Hypothalamus (tissue), 51 donors: ENCODE measurements around the gene PPP2R3B.
A peak's percentile ranks its signal among the peaks of the same experiment; 100 is the strongest.
"Not testable (repeated sequence)": the region's sequence is repeated elsewhere in the genome, so short reads cannot be mapped to it uniquely, and the experiment has no call there.

Experiments
- DNase-seq, 51 donors: peaks; one replicate each; lab custom pipeline; 2025; lab: John Stamatoyannopoulos, UW

Gene PPP2R3B

DNA sequence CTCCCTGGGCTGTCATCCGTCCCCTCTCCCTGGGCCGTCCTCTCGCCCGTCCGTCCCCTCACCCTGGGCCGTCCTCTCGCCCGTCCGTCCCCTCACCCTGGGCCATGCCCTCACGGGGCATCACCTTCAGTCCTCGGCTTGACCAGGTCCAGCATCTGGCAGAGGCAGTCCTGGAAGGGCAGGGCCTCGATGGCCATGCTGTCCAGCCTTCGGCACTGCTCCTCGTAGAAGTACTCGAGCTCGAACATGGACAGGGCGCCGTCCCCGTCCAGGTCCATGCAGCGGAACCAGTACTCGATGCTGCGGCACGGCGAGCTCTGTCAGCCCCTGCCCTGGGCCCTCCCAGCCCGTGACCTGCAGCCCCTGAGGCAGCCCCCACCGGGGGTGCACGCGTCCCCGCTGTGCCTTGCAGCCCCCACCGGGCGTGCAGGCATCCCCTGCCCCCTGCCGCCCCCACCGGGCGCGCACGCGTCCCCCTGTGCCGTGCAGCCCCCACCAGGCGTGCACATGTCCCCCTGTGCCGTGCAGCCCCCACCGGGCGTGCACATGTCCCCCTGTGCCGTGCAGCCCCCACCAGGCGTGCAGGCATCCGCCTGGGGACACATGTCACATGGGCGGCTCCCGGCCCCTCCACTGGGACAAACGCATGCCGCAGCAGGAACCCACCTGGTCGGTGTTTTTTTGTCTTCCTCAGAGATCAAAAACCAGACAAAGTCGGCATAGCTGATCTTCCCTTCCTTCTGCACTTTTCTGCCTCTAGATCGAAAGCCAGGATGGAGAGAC is 45.9 kb downstream of the PPP2R3B start:
- no peak for DNase-seq

DNA sequence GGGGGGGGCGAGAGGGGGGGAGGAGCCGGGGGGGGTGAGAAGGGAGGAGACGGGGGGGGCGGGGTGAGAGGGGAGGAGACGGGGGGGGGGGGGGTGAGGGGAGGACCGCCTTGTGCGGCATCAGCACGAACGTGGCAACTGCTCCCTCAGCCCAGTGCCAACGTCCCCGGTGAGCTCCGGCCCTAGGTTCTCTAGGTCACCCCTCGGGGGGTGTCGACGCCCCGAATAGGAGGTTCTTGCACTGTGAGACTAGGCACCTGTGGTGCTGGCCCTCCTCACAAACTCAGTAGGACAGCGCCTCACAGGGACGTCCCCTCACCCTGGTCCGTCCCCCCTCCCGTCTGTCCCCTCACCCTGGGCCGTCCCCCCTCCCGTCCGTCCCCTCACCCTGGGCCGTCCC is 46.6 kb downstream of the PPP2R3B start:
- DNase-seq, result no peak

DNA sequence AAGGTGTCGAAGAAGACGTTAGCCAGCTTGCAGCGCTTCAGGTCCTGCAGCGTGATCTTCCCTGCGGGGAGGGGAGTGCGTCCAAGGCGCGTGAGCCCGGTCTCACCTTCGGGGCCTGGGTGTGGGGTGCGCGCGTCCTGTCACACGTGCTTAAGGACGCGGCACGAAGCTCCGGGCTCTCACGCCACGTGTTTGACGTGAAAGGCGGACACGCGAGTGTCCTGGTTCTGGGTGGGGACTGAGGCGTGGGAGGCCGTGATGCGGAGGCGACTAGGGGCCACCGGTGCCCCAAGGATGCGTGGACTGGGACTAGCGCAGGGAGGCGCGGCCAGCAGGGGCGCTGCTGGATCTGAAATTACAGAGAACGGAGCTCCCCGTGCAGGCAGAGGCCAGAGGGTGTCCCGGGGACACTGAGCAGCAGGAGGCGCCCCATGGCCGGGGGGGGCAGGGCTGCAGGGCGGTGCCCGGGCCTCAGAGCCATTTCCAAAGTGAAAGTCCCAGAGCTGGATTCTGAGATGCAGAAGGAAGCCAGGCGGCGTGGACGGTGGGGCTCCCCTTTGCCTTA is 47.8 kb downstream of the PPP2R3B start:
- no peak for DNase-seq

DNA sequence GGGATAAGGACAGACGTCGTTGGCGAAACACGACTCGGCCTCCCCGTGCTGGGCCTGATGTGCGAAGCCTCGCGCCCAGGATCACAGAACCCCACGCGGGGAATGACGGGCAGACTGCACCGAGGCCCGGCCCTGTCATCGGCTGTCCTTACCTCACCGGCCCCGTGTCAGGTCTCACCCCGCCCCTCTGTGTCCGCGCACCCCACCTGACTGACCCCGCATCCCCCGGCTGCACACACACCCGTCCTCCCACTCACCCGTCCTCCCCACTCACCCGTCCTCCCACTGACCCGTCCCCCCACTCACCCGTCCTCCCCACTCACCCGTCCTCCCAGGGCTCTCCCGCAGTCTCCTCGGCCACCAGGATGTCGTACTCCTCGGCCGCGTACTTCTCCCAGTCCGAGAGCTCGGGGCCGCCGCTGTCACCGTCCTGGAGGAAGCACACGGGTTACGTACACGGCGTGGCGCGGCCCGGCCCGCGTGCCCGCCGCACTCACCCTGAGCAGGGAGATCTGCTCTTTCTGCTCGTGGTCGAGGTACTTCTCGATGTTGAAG is 48.3 kb downstream of the PPP2R3B start:
- no peak for DNase-seq

DNA sequence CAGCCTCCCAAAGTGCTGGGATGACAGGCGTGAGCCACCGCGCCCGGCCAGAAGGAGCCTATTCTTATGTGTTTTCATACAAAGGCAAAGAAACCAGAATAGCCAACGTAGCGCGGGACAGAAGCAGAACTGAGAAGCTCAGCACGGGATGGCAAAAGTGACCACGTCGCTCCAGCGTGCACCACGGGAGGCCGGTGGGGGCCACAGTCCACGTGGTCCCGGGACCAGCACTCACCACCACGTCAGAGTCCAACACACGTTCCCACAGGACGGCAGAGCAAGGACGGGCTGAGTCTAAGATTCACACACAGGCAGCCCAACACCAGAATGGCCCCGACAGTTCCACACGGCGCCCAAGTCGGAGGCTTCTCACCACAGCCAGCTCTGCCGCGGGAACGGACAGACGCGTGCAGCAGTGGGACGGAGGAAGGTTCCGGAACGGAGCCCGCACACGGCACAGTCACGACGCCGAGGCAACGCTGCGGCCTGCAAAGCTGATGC is 49.3 kb downstream of the PPP2R3B start:
- no peak for DNase-seq

DNA sequence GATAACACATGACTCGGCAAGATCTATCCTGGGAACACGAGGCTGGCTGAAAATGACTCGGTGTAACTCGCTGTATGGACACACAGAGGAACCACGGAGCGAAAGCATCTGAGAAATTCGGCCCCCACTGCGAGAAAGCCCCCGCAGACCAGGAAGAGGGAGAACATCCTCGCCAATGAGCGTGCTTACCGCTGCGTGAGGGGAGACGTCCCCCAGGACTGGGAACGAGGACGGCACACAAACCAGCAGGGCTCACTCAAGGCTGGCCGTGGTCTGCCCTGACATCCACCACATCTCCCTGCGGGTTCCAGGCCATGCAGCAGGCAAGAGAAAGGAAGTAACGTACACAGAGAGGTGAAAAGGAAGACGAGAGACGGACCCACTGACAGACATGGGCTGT is 50.5 kb downstream of the PPP2R3B start:
- no peak for DNase-seq

DNA sequence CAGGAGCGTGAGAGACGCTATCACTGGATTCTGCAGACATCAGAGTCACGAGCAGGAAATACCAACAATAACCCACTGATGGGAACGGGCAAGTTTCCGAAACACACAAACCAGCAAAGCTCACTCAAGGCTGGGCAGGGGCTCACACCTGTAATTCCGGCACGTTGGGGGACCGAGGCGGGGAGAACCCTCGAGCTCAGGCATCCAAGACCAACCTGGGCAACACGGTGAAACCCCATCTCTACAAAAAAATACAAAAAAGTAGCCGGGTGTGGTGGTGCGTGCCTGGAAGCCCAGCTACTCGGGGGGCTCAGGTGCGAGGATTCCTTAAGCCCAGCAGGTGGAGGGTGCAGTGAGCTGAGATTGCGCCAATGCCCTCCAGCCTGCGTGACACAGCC is 51.0 kb downstream of the PPP2R3B start:
- no peak for DNase-seq

DNA sequence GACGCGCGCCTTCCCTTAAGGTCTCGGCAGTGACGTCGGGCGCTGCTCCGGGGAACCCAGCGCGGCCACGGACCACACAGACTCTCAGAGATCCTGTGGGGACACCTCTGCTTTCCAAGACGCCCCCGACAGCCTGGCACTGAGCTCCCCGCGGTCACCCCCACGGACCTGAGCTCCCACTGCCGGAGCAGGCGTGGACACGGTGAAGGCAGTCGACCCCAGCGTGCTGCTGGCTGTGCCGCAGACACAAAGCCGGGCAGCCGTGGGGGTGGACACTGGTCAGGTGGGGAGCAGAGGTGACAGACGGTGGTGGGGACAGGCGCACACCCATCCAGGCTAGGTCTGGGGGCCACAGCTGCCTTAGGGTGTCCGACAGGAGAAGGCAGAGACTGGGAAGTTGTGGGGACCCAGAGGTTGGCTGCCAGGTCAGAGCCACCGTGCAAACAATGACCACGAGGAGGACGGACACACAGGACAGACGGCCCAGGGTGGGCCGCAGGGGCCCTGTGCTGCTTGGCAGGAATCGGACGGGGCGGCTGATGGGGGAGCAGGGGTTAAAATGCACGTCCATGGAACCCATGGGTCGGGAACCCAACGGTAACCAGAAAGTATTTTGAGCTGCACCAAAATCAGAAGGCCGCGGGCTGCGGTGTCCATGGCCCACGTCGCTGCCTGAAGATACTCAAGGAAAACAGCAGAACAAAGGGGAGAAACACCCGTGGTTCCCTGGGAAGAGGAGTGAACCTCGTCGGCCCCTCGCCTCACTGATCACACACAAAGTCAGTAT is 51.5 kb downstream of the PPP2R3B start:
- DNase-seq, result no peak

DNA sequence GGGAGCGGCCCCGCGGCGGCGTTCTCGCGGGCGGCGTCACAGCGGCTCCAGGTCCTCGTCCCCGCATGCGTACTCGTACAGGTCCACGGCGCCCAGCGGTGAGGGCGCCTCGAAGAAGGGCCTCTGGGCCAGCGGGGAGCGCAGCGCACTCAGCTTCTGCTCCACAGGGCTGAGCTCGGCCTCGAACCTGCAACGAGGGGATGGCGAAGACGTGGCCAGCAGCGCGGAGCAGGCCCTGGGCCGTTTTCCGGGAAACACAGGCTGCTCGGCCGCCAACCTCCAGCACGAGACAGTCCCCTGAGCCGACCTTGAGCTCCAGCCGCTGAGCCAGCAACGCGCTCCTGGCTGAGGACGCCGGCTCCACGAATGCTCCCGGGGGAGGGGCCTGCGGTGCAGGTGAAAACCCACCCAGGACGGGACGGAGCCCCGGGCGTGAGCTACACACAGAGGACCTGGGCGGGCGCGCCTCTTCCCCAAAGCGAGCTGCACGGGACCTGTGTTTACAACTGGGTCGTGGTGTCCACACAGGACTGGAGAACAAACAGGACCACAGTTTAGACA is 52.3 kb downstream of the PPP2R3B start:
- DNase-seq, result no peak

DNA sequence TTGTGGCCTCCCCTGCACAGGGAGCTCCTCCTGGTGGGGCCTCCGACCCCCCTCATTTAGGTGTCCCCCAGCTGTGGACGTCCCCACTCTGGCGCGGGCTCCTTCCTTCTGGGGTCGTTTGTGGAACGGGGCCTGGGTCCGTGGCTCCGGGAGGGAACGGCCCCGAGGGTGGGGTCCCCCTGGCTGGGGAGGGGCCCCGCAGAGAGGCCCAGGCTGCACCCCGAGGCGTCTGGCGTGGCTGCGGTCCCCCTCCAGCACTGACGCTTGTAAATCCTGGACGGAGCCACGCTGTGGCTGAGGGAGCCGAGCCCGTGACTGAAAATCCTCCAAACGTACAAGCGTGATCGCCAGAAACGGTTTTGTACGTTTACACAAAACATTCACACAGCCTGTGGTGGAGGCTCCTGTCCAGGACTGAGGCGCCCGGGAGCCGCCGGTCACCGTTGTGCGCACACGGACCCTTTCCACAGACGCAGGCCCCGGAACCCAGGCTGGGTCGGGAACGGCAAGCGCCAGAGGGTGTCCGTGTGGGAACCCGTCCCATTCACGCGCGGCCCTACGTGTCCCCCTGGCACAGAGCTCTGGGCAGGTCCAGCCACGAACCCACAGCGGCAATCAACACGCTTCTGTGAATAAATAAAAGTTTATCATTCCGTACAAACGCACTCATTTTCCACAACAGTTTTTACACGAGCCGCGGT is 52.9 kb downstream of the PPP2R3B start:
- DNase-seq, result no peak

DNA sequence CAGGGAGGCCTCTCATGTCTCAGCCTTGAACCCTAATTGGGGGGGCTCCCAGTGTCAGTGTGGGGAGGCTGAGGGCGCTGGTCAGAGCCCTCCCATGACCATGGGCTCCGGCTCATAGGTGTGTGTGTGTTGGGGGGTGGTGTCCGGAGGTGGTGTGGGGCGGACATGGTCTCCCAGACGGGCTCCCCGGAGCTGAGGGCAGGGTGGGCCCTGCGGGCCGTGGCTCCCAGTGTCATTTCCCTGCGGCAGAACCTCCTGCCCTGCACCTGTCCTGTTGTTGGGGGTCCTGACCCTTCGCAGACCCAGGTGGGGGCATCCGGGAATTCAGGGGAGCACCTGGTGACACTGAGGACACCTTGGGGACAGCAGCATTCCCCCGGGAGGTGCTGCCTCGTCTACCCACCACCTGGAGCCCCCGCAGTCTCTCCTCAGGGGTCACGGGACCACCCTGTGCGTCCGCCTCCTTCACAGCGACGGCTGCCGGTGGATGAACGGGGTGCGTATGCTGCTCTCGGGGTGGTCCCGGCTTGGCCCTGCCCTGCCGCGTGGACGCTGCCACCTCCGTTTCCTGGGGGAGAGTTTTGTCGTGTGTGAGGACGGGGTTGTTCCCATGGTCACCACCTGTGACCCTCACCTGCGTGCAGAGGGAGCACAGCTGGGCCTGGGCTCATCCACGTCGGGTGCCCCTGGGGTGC is 53.6 kb downstream of the PPP2R3B start:
- DNase-seq, result peak in 1 of 51 donors; percentile 2

DNA sequence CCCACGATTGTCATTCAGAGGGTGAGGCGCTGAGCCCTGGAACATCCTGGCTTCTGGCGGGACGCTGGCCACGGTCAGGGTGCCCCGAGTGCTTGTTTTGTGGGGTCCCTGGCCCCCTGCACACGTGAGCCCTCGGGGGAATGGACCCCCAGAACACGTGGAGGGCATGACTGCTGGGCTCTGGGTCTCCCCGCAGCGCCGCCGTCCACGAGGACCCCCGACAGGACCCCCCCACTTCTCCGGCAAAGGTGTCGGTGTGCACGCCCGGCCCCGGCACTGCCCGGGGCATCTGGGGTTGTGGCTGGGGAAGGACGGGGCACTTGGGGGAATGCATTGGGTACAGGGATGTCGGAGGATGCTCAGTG is 54.2 kb downstream of the PPP2R3B start:
- no peak for DNase-seq

DNA sequence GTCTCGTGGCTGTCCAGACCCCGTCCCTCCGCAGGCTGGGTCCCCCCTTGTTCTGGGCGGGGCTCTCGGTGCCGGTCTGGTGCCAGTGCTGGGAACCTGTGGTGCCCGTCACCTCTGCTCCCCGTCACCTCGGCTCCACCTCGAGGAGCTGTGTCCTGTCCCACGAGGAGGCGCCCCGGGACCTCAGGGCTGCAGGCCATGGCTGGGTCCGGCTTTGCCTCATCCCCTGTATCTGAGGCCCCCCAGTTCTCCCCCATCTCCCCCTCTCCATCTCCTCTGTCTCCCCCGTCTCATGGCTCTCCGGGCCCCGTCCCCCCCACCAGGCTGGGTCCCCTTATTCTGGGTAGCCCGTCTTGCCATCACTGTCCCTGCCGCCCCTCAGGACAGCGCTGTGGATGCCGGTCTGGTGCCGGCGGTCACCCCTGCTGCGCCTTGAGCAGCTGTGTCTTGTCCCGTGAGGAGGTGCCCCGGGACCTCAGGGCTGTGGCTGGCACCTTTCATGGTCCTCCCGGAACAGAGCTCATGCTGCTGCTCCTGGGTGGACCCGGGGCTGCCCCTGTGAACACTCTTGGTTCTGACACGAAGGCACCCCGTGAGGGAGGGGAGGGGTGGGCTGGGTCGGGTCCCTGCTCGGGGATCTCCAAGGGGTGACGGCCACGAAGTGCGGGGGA is 54.7 kb downstream of the PPP2R3B start:
- DNase-seq, result no peak

DNA sequence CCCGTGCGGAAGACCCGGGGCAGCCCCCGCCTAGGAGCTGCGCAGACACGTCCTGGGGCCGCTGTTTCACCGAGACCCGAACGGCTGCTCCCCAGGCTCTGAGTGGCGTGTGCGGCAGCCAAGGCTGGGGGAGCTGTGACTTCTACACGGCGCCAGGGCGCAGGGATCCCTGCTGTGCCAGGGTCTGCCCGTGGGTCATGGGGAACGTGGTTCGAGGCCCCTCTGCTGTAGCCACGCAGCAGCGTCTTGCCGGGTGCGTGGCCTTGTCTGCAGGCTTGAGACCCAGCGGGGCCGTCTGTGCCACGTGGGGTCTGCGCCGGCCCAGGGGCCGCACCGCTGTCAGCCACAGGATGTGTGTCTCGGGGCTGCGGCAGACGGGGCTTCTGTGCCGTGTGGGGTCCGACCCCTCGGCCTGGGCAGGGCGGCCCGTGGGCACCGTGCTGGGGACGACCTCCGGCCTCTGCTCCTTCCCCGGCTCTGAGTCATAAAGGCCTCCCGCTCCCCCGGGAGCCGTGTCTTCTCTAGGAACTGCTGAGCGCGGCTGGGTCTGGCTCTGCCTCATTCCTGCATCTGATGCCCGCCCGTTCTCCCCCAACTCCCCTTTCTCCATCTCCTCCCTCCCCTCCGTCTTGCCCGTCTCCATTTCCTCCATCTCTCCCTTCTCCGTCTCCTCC is 55.4 kb downstream of the PPP2R3B start:
- peak in 1 of 51 donors; percentile 12 for DNase-seq

DNA sequence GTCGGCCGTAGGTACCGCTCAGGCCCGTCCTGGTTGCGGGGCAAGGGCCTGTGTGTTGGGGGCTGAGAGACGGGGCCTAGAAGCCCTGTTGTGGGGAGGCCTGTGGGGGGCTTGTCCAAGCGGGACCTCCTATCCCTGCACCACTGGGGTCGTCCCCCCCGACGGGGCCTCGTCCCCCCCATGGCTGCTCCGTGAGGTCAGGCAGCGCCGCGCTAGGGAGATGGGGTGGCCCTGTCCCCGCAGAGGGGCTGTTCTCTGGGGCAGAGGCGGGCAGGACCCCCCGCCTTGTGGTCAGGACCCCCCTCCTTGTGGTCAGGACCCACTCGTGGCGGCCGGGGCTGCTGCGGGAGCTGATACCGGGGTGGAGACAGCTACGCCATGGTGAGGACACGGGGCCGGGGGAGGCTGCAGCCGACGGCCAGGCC is 56.0 kb downstream of the PPP2R3B start:
- DNase-seq, result no peak

DNA sequence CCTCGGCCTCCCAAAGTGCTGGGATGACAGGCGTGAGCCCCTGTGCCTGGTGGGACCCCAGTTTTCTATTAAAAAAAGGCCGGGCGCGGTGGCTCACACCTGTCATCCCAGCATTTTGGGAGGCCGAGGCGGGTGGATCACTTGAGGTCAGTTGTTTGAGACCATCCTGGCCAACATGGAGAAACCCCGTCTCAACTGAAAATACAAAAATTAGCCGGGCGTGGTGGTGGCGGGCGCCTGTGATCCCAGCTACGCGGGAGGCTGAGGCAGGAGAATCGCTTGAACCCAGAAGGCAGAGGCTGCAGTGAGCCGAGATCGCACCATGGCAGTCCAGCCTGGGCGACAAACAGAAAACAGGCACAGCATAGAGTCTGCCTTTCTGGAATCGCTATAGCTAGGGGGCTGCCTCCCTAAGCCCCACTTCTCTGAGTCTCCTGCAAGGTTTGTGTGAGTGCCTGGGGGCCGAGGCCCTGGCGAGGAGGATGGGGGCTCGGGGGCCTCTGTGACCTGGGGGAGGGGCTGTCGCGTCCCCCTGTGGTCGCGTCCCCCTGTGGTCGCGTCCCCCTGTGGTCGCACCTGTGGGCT is 56.5 kb downstream of the PPP2R3B start:
- DNase-seq, result not testable (repeated sequence)

DNA sequence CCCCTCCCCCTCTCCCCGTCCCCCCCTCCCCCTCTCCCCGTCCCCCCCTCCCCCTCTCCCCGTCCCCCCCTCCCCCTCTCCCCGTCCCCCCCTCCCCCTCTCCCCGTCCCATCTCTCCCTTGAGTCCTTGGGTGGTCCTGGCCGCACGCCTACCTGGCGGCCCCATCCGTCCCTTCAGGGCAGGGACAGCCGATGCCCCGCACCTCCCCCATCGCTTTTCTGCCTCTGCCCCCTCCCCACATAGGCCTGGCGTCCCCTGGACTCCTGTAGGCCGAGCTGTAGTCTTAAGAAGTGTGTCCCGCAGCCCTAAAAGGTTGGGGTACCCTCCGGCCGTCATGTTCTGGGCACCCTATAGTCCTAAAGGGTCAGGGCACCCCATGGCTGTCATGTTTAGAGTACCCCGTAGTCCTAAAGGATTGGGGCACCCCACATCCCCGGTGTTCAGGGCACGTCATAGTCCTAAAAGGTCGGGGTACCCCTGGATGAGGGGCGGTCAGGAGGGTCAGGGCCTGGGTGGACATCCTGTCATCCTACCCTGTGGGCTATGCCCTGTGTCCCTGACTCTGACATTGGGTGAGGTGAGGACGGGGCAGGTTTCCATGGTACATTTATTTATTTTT is 57.3 kb downstream of the PPP2R3B start:
- DNase-seq, result no peak

DNA sequence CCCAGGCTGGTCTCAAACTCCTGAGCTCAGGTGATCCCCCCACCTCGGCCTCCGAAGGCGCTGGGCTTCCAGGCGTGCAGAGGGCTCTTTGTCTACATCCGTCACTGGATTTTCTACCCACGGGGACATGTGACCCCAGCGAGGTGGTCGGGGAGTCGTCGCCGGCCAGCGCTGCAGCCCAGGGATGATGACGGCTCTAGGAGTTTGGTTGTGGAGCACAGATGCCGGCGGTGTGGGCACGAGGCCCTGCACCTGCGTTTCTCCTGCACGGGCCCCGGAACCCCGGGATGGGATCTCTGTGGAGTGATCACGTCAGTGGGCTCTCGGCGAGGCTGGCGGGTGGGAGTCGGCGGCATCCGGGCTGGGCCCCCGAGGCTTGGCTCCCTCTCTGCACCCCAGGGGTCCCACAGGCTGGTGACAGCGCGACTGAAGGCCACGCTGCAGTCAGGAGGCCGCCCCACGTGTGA is 59.0 kb downstream of the PPP2R3B start:
- DNase-seq, result no peak
